Measurements from ENCODE around the gene ANXA11. TPM values are rescaled to one million over a fixed set of nuclear protein-coding genes. Genes with fewer than 3 reads are reported as not detected.

ANXA11 gene
- total RNA-seq, 1 experiment from 2014 or later, result 434 TPM

- Histone ChIP-seq H3K9me2 (replicated peaks; ENCODE audit: low read length) (no peaks in the 10 kb centered on the region), H3K27ac (ENCODE audit: low read length) (no peak overlapping the region), H3K27me3 (ENCODE audit: low read length) (no peaks in the 10 kb centered on the region), H3K4me1 (ENCODE audit: insufficient read depth, low read length) (peaks cover 47% of the 10 kb centered on the region), H3K9me3 (ENCODE audit: low read length) (no peaks in the 10 kb centered on the region), H3F3A (ENCODE audit: low read length, unreplicated experiment) (peaks cover 3% of the 10 kb centered on the region), H3K4me2 (ENCODE audit: low read length) (no peak overlapping the region), H4K20me1 (ENCODE audit: low read length) (peaks cover 66% of the 10 kb centered on the region), H3K9ac (ENCODE audit: low read length) (no peak overlapping the region), H3K36me3 (ENCODE audit: low read depth, low read length) (peaks cover 53% of the 10 kb centered on the region), H2AFZ (ENCODE audit: low read length) (no peak overlapping the region), H3K79me2 (ENCODE audit: low read length) (peaks cover 73% of the 10 kb centered on the region), H3K4me3 (ENCODE audit: low read length) (no peak overlapping the region)
- intact Hi-C loops (cut with micrococcal nuclease), result no loop called here
- DNase-seq, result peak; percentile 77
- CTCF ChIA-PET, result interaction anchor here (0.6 kb wide), 1 partner anchor 31 kb away, joined by 3 read pairs; no protein-coding TSS in a partner anchor
- peak; percentile 29 for ATAC-seq
- POLR2A ChIA-PET (ENCODE audit: unreplicated experiment), result no interaction called here
- BruUV-seq (replicated peaks), result no TSS peak
- no peak for TF ChIP-seq EZH2 (IDR thresholded peaks at IDR 0.05; ENCODE audit: low read length, unreplicated experiment)
- no peak for TF ChIP-seq EZH2phosphoT487 (IDR thresholded peaks at IDR 0.05; ENCODE audit: borderline replicate concordance, low read length)
- no peak for TF ChIP-seq CTCF (conservative IDR thresholded peaks at IDR 0.05; ENCODE audit: low read depth, low read length)
Observed at GRCh38 chr10:80172896-80173295, 32.4 kb downstream of the ANXA11 start.

- intact Hi-C loops (cut with micrococcal nuclease), result no loop called here
- CTCF ChIA-PET, result interaction anchor here (0.8 kb wide), 1 partner anchor 29 kb away, joined by 3 read pairs; no protein-coding TSS in a partner anchor
- DNase-seq (peak; percentile 100), ATAC-seq (peak; percentile 59)
- TF ChIP-seq EZH2phosphoT487 (IDR thresholded peaks at IDR 0.05; ENCODE audit: borderline replicate concordance, low read length), result no peak
- TF ChIP-seq CTCF (conservative IDR thresholded peaks at IDR 0.05; ENCODE audit: low read depth, low read length), result no peak
- TF ChIP-seq EZH2 (IDR thresholded peaks at IDR 0.05; ENCODE audit: low read length, unreplicated experiment), result no peak
- BruUV-seq (replicated peaks), result no TSS peak
- Histone ChIP-seq H3K36me3 (ENCODE audit: low read depth, low read length) (peaks cover 59% of the 10 kb centered on the region), H3F3A (ENCODE audit: low read length, unreplicated experiment) (peaks cover 3% of the 10 kb centered on the region), H3K27me3 (ENCODE audit: low read length) (no peaks in the 10 kb centered on the region), H3K27ac (ENCODE audit: low read length) (peak overlapping the region; percentile 59), H4K20me1 (ENCODE audit: low read length) (peaks cover 50% of the 10 kb centered on the region), H2AFZ (ENCODE audit: low read length) (no peak overlapping the region), H3K79me2 (ENCODE audit: low read length) (peaks cover 57% of the 10 kb centered on the region), H3K4me1 (ENCODE audit: insufficient read depth, low read length) (peaks cover 48% of the 10 kb centered on the region), H3K4me3 (ENCODE audit: low read length) (no peak overlapping the region; the same call in 1 of the 2 replicates), H3K4me2 (ENCODE audit: low read length) (peak overlapping the region; percentile 13), H3K9me3 (ENCODE audit: low read length) (no peaks in the 10 kb centered on the region), H3K9me2 (replicated peaks; ENCODE audit: low read length) (no peaks in the 10 kb centered on the region), H3K9ac (ENCODE audit: low read length) (peak overlapping the region; percentile 2; the same call in 1 of the 2 replicates)
- POLR2A ChIA-PET (ENCODE audit: unreplicated experiment), result no interaction called here
Observed at GRCh38 chr10:80171248-80171660, 34.1 kb downstream of the ANXA11 start.

GRCh38 chr10:80170641-80171040, 34.7 kb downstream of the ANXA11 start:
- BruUV-seq (replicated peaks), result no TSS peak
- Histone ChIP-seq H2AFZ (ENCODE audit: low read length) (no peak overlapping the region), H3K4me2 (ENCODE audit: low read length) (peak overlapping the region; percentile 13), H3K36me3 (ENCODE audit: low read depth, low read length) (peaks cover 60% of the 10 kb centered on the region), H3K9me2 (replicated peaks; ENCODE audit: low read length) (no peaks in the 10 kb centered on the region), H3K79me2 (ENCODE audit: low read length) (peaks cover 57% of the 10 kb centered on the region), H3K9me3 (ENCODE audit: low read length) (no peaks in the 10 kb centered on the region), H4K20me1 (ENCODE audit: low read length) (peaks cover 47% of the 10 kb centered on the region), H3K27me3 (ENCODE audit: low read length) (no peaks in the 10 kb centered on the region), H3K4me3 (ENCODE audit: low read length) (no peak overlapping the region), H3K9ac (ENCODE audit: low read length) (peak overlapping the region; percentile 2; the same call in 1 of the 2 replicates), H3K4me1 (ENCODE audit: insufficient read depth, low read length) (peaks cover 52% of the 10 kb centered on the region), H3K27ac (ENCODE audit: low read length) (peak overlapping the region; percentile 59), H3F3A (ENCODE audit: low read length, unreplicated experiment) (peaks cover 3% of the 10 kb centered on the region)
- ChIA-PET POLR2A (ENCODE audit: unreplicated experiment) (no interaction called here), CTCF (interaction anchor here (0.8 kb wide), 1 partner anchor 28 kb away, joined by 3 read pairs; no protein-coding TSS in a partner anchor)
- no peak for ATAC-seq
- intact Hi-C loops (cut with micrococcal nuclease), result no loop called here
- no peak for TF ChIP-seq EZH2phosphoT487 (IDR thresholded peaks at IDR 0.05; ENCODE audit: borderline replicate concordance, low read length)
- TF ChIP-seq EZH2 (IDR thresholded peaks at IDR 0.05; ENCODE audit: low read length, unreplicated experiment), result no peak
- no peak for TF ChIP-seq CTCF (conservative IDR thresholded peaks at IDR 0.05; ENCODE audit: low read depth, low read length)
- DNase-seq, result no peak

Data from PC-3 (cell line).